GM19043 (cell line): ENCODE data around the gene EPHA5.

Source experiments
- ATAC-seq: cut with Tn5 transposase; IDR thresholded peaks from one replicate; pipeline ENCODE4 v1.9.1; 2021; ENCODE audit warnings: low read depth; ENCODE audit not compliant: unreplicated experiment

Gene EPHA5

DNA sequence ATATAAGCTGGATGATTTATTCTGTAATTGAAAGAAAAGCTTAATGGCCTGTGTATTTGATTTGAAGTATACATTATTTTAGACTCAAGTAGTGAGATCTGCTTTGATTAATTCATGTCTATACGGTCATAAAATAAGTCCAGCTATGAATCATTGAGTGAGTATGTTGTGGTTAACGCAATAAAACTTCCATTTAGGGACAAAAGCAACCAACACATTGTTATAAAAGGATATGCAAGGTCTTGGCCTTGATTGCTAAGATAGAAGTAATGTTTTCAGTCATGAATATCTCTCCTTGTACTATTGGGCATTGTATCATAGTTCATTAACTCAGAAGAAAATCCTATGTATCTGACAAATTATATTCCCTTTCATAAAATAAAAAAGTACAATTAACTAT, 162.1 kb downstream of the EPHA5 start:
- ATAC-seq, result no peak

DNA sequence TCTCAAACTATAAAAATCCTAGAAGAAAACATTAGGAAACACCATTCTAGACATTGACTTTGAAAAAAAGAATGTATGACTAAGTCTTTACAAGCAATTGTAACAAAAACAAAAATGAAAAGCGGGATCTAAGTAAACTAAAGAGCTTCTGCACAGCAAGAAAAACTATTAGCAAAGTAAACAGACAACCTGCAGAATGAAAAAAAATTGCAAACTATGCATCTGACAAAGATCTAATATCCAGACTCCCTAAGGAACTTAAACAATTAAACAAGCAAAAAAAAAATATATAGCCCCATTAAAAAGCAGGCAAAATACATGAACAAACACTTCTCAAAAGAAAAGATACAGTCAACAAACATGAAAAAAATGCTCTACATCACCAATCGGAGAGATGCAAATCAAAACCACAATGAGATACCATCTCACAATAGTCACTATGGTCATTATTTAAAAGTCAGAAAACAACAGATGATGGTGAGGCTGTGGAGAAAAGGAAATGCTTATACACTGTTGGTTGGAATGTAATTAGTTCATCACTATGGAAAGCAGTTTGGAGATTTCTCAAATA, 168.1 kb downstream of the EPHA5 start:
- ATAC-seq, result no peak

DNA sequence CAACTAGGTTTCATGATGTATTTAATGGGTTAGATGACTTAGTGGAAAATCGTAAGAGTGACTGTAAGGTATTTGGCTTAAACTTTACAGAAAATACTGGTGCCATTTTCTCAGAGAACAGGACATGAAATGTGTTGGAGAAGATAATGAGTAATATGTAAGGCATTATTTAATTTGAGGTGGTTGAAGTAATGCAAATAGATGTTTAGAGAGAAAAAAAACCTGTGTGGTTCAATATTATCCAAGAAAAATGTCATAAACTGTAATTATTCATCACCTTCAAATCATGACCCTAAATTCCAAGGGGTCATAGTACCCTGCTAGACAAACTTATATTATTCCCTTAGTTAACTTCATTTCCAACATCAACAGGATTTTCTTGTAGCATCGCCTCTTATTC, 171.7 kb downstream of the EPHA5 start:
- ATAC-seq, result no peak

DNA sequence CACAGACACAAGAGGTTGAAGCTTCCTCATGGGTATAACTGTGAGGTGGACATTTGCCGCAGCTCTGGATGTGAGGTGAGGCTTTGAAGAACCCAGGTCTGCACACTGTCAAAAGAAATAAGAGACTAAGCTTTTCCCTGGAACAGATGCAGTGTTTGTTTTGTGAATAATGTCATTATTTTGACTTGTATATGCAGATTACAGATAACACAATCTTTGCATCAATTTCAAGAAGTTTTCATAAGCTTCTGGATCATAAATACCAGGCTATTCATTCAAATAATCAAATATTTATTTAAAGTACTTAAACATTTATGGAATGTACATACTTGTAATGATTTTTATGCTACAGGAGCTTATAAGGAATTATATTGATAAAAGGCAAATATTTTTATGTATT, 174.8 kb downstream of the EPHA5 start:
- no peak for ATAC-seq

DNA sequence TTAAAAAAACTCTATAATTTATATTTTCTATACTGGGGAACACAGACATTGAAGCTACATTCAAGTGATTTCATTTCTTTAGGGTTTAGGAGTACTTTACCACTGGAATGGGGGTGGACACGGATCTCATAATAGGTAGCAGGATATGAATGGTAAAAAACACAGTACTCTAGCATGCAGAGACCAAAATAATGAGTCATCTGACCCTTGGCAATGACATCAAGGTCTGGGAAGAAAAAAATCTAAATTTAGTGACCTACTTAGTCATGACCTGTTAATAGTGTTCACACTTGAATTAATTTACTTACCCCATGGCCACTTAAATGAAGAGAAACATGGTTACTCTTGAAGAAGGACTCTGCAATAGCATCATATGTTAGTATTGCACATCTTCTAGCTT, 187.9 kb downstream of the EPHA5 start:
- ATAC-seq, result no peak

DNA sequence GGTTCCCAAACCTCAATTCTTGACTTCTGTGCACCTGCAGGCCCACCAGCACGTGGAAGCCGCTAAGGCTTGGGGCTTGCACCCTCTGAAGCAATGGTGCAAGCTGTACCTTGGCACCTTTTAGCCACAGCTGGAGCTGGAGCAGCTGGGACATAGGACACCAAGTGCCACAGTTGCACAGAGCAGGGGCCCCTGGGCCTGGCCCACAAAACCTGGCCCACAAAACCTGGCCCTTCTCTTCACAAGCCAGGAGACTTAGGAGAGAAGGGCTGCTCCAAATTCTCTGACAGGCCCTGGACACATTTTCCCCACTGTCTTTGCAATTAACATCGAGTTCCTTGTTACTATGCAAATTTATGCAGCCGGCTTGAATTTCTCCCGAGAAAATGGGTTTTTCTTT, 197.8 kb downstream of the EPHA5 start:
- no peak for ATAC-seq

DNA sequence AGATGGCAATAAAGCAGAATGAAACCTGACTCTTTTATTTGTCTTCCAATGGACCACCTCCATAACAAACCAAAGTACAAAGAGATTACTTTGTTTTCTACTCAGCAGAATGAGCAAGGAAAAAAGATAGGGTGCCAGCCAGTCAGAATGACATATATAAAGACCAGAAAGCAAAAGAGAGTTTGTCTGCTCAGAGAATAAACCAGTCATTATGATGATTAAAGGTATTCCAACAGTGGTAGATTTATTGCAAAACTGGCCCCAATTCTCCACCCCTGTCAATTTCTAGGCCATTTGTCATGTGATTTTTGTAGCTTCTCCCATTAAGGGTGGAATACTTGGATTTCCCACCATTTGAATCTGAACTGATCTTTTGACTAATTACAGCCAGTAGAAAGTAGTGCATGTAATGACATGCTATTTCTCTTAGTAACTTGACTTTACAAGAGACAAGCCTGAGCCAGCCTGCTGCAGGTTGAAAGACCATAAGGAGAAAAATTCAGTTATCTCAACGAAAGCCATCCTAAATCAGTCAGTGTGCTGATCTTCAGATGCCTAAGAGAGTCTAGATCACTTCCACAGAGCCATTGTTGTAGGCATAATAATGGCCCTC, 203.1 kb downstream of the EPHA5 start:
- no peak for ATAC-seq

DNA sequence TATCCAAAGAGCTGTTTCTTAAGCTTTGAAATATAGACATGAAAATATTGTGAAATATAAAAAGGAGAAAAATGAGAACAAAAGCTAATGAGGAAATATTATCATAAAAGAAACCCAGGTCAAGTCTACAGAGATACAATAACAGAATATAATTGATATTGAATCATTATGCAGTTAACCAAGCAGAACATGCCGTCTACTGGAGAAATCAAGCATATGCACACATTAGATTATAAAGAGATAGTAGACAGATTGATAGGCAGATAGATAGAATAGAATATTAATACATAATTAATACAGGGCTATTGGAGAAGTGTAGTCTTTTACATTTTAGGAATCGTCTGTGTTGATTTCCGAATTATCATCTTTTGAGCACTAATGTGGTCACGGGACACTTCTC, 208.5 kb downstream of the EPHA5 start:
- ATAC-seq, result no peak

DNA sequence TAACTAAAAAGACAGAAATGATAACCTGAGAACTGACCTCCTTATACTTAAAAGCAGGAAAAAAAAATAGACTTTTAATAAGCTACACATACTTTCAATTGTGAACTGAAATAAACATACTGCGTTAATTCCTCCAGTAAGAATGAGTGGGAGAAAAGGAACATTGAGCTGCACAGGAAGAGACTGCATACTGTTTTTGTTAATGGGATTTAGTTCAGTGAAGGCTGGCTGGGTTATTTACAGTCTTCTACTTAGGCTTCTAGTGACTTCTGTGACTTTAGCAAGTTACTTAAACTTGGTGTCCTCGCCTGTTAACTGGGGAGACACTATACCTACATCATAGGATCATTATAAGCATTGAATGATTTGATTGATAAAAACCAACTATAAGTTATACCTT, 213.3 kb downstream of the EPHA5 start:
- no peak for ATAC-seq

DNA sequence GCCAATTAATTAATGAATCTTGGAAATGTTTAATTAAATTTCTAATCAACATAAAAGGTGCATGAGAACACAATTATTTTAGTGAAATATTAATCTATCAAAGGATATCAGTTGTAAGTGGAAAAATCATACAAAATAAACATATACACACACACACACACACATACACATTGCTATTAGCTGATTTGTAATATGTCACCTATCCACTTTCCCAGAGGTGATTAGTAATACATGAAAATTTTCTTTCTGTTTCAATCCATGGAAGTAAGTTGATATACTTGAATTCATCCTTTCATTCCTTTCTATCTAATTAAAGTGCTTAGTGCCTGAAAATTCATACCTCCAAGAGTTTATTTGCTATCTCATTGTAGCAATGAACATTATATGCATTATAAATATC, 213.7 kb downstream of the EPHA5 start:
- no peak for ATAC-seq

DNA sequence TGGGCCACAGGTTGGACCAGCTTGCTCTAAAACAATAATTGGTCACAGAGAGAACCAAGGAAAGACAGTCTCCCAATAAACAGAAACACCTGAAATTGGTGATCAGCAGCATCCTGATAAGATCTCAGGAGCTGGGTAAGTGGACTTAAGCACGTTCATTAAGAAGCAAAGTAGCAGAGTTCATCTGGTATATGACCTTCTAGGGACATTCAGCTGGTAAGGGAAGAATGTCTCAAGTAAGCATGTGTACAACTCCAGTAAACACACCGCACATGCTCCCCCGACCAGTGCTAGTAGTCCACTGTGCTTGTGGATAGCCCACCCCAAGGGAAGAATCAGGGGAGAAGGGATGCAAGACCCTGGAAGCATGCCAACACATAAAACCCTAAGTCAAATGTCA, 216.9 kb downstream of the EPHA5 start:
- no peak for ATAC-seq

DNA sequence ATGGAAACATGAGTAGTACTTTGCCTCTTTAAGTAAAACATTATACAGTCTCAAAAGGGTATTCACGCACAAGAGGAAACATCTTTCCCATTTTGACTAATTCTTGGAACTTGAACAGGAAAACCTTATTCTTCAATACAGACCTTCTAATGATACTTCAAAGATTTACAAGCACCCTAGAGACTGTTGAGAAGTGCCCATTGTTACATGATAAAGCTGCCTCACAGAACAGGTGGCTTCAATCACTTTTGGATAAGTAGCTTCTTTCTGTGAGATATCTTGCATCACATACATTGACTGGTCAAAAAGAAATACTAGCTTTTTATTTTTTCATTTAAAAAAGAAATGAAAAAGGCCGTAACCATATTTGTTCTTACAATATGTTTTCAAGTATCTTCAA, 219.4 kb downstream of the EPHA5 start:
- ATAC-seq, result no peak

DNA sequence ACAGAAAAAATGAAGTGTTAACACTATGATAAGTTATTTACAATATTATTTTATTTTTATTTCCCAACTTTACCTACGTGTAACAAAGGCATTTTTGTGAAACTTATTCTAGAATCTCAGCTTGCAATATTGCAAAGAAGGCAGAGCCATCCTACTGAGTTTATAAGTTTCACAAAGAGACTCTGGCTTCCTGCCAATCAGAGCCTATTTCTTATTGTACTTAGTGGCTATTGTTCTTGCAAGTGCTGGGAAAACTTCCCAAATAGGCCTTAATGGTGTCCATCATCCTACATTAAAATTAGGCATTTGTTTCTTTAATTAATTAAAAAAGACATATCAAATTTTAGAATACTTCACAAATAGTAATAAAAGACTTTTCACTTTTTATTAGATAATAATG, 233.2 kb downstream of the EPHA5 start:
- no peak for ATAC-seq

DNA sequence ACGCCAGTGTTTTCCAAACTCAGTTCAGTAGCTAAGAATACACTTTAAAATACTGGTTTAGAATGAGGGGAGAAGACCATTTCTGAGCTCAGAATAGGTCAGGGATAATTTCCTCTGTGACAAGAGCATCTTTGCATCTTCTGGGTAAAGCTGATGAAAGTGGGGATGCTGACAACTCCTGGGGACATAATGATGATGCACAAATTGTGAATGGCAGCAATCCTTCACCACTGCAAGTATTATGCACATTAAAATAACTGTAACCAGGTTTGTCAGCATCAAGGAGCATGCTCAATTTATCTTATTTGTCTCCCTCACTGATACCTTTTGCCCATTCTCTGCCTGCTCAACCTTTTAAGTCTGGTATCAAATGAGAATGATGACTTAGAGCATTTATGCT, 248.2 kb downstream of the EPHA5 start:
- ATAC-seq, result no peak

DNA sequence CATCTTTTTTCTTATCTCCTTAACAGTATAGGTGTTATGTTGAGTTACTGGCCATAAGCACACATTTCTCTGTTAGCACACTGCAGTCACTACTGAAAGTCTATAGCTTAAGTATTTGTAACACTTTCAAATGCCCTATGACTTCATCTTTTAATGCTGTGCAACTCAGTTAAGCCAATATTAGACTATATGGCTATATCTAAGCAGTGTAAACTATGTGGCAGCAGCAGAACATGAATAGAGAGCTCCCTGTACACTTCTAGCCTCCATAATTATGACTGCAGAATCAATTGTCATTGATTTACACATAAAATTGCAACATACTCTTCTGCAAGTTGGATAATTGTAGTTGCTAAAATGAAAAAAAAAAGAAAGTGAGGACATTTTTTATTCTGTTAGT, 250.3 kb downstream of the EPHA5 start:
- no peak for ATAC-seq

DNA sequence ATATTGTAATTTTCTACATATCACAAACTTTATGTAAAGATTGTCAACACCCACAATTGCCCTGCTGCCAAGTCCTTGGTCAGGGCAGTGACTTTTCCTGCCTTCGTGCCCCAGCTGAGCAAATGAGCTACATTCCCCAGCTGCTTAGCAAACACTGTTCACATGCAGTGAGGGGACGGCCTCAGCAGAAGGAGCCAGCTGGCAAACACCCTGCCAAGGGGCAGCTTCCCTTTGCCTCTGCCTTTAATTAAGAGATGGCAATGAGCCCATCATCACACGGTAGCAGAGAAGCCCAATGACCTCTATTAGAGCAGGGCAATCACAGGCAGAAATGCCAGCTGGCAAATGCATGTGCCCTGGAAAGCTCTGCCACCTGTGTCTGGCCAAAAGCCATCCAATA, 253.4 kb downstream of the EPHA5 start:
- ATAC-seq, result no peak

DNA sequence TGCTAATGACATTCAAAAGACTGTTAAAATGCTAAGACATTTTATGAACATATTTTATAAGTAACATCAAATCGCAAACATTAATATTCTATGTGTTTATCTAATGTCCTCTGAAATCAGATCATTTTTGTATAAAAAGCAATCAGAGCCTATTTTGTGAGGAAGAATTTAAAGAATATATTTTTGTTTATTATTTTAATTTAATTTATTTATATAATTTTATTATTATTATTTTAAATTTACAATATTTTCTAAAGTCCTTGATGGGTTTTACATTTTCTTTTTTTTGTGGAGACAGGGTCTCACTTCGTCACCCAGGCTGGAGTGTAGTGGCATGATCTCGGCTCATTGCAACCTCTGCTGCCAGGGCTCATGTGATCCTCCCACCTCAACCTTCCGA, 262.8 kb downstream of the EPHA5 start:
- ATAC-seq, result no peak

DNA sequence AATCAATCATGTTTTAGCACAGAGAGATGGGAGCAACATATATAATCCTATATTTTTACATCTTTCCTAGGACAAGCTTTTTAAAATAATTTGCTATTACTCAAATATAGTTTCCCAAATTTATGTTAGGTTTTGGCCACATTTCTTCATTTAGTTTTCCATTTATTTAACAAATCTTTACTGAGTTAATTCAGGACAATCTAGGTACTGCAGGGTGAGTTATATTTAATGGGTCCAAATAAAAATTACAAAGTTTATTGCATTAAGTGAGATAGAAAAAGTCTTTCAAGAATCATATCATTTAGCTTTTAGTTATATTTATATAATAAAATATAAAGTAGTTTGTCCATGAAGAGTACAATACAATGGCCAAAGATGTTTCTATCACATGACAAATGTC, 269.2 kb downstream of the EPHA5 start:
- ATAC-seq, result no peak

DNA sequence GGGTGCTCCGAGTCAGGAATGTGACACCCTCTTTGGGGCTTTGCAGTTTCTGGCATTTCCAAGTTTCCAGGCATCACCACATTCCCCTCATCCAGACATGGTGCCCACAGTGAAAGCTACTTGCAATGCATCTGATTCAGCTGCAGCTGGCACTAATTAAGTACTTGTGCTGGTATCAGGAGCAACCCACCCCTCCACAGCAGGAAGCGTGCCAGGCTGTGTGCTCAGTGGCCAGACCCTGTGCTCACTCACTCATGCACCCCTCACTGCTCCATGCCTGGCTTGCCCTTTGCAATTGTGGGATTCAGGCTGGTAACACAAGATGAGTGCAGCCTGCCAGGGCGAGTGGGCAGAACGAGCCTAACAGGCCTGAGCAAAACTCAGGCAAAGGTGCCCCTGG, 271.2 kb downstream of the EPHA5 start:
- no peak for ATAC-seq

DNA sequence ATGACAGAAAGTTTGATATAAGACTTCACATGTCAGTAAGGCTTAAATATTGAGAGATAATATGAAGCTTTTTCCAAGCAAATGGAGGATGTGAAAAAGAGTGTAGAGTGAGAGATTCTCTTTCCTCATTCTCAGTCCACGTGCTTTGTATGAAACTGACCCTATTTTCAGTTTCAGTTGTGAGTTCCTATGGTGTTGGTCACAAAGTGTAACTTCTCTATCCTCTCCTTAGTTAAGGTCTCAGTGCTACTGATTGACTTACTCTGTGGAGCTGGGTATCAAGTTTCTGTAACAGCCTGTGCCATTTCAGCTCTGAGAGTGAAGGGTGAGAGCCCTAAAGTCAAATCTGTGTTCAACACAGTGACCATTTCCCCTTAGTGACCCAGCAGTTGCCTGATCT, 277.2 kb downstream of the EPHA5 start:
- no peak for ATAC-seq

DNA sequence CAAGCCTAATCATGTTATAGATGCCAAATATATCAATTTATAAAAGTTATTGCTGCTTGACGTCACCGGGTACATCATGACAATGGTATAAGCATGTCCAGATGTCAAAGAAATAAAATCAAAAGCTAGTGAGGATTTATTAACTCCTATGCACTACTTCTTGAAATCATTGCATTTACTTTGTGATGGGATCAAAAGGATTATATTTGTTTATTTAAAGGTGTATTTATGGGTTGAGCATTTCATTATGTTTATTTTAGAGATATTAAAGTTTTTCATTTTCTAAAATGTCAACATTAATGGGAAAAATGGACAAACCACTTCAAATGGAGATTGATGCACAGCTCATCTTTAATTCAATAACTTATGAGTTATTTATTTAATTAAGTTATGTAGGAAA, 277.8 kb downstream of the EPHA5 start:
- ATAC-seq, result no peak

DNA sequence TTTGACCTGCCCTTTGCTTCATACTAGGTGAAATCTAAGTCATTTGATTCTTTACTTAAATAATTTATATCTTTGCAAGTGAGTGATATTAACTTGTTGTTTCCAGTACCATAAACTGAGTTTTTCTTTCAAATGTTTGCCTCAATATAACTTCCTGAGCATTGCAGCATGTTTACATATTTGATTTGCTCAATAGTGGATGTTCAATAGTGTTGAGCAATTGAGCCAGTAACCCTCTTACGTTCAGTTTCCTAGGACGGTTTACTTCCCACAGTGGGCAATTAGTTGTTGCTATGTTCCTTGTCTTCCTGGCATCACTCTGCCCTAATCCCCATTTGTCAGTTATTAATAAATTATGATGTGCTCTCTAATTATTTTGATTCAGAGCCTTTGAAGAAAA, 278.5 kb downstream of the EPHA5 start:
- no peak for ATAC-seq

DNA sequence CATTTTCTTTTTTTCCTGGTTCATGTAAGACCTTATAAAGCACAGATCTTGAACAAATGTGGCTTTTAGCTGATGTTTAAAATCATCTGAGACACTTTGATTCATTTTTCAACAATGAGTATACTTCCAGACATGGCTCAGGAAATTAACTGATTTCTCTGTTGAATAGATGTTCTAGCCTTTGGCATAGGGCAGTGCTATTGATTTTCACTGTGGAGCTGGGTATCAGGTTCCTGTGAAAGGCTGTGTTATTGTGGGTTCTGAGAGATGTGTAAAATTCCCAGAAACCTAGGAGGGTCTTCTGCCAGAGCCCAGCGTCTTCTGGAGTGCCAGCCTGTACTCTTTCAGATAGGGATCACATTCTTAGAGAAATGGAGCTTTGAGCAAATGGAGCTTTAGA, 278.9 kb downstream of the EPHA5 start:
- no peak for ATAC-seq
